ENCODE results near the gene P2RX3. TPM values are rescaled to one million over a fixed set of nuclear protein-coding genes. Genes with fewer than 3 reads are reported as not detected.

The P2RX3 gene
- total and polyA plus RNA-seq, 2 experiments from 2014 or later = 0.15 to 0.35 TPM

- Histone ChIP-seq H3K27ac (ENCODE audit: low read depth) (no peak overlapping the region), H3K4me3 (no peak overlapping the region), H4K20me1 (replicated peaks; ENCODE audit: insufficient read depth) (no peaks in the 10 kb centered on the region; the same call in 1 of the 2 replicates), H3K4me1 (ENCODE audit: insufficient read depth) (peaks cover 5% of the 10 kb centered on the region), H3K27me3 (ENCODE audit: insufficient read depth) (no peaks in the 10 kb centered on the region), H3K36me3 (ENCODE audit: insufficient read depth) (peaks cover 9% of the 10 kb centered on the region), H3K4me2 (peak overlapping the region; percentile 28; the same call in 1 of the 2 replicates), H2AFZ (no peak overlapping the region), H3F3A (replicated peaks; ENCODE audit: low read depth) (no peaks in the 10 kb centered on the region), H3K79me2 (replicated peaks; ENCODE audit: insufficient read depth) (no peaks in the 10 kb centered on the region), H3K9me2 (ENCODE audit: insufficient read depth) (peaks cover 5% of the 10 kb centered on the region; the same call in 1 of the 2 replicates)
- ATAC-seq (peak; percentile 73), DNase-seq (ENCODE audit: low spot score) (no peak)
- H3K27me3 Mint-ChIP-seq (ENCODE audit: insufficient read depth, low read depth, poor library complexity) = no peaks in the 10 kb centered on the region
- H3K9me3 Mint-ChIP-seq = peaks cover 6% of the 10 kb centered on the region
- TF ChIP-seq REST (IDR thresholded peaks at IDR 0.05; ENCODE audit: unreplicated experiment) (no peak), EZH2 (IDR thresholded peaks at IDR 0.05; ENCODE audit: low read depth, unreplicated experiment) (no peak), STAT1 (IDR thresholded peaks at IDR 0.05; ENCODE audit: unreplicated experiment) (no peak), ZNF462 (CRISPR knock-in tag; IDR thresholded peaks at IDR 0.05) (no peak), POLR2AphosphoS5 (IDR thresholded peaks at IDR 0.05; ENCODE audit: low read depth) (no peak), ETS1 (IDR thresholded peaks at IDR 0.05) (no peak), ZNF114 (CRISPR knock-in tag; IDR thresholded peaks at IDR 0.05) (no peak), EZH2phosphoT487 (IDR thresholded peaks at IDR 0.05; ENCODE audit: unreplicated experiment) (no peak), ZNF331 (CRISPR knock-in tag; IDR thresholded peaks at IDR 0.05; ENCODE audit: low read depth) (no peak), CTCF (conservative IDR thresholded peaks at IDR 0.05; ENCODE audit: low read depth in 2 of 2) (no peak), JUNB (IDR thresholded peaks at IDR 0.05; ENCODE audit: unreplicated experiment) (no peak), NANOG (IDR thresholded peaks at IDR 0.05; ENCODE audit: borderline replicate concordance) (no peak), CREB1 (CRISPR knock-in tag; IDR thresholded peaks at IDR 0.05; ENCODE audit: low read depth) (no peak)
- H3K4me1 Mint-ChIP-seq = peaks cover 9% of the 10 kb centered on the region
- H3K27ac Mint-ChIP-seq = peak overlapping the region; percentile 14; the same call in 1 of the 2 replicates
- peaks cover 39% of the 10 kb centered on the region for H3K36me3 Mint-ChIP-seq (ENCODE audit: low read depth)
- H3K4me3 Mint-ChIP-seq = no peak overlapping the region
These were observed 43.7 kb upstream of the P2RX3 start for GRCh38 chr11:57294225-57295131.
